ENCODE data around the gene CHI3L1.

Gene CHI3L1

DNA sequence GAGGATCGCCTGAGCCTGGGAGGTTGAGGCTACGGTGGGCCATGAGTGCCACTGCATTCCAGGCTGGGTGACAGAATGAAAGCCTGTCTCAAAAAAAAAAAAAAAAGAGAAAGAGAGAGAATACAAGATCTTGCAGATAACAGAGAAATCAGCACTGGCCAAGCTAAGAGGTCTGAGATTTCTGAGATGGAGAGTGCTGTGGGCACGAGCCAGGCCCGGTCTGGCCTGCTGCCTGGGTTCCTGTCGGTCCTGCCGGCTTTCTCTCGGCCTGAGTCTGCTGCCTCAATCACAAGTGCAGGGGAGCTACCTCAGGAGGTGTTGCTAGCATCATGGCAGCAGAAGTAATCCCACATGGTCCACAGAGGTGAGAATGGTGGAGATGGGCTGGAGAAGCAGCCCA lies 40.0 kb downstream of the CHI3L1 start:
- in situ Hi-C loops (cut with HindIII; ENCODE audit: low pct_ligation_motif_present, low pct_unique_long_range_greater_than_20kb, low sequenced_read_pairs), result no loop called here
- no peak for DNase-seq

DNA sequence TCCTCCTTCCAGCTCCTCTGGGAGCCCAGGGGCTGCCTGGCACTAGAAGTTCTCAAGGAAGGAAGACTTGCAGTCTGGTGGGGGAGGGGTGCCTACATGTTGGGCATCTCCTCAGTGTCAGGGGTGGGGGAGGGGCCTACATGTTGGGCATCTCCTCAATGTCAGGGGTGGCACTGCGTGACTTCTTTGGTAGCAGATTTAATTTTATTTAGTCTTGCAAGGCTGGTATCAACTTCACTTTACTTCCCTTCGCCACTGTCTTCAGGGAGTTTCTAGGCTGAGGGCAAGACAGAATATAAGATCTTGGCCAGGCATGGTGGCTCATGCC lies 40.5 kb downstream of the CHI3L1 start:
- DNase-seq, result no peak
- in situ Hi-C loops (cut with HindIII; ENCODE audit: low pct_ligation_motif_present, low pct_unique_long_range_greater_than_20kb, low sequenced_read_pairs), result no loop called here

DNA sequence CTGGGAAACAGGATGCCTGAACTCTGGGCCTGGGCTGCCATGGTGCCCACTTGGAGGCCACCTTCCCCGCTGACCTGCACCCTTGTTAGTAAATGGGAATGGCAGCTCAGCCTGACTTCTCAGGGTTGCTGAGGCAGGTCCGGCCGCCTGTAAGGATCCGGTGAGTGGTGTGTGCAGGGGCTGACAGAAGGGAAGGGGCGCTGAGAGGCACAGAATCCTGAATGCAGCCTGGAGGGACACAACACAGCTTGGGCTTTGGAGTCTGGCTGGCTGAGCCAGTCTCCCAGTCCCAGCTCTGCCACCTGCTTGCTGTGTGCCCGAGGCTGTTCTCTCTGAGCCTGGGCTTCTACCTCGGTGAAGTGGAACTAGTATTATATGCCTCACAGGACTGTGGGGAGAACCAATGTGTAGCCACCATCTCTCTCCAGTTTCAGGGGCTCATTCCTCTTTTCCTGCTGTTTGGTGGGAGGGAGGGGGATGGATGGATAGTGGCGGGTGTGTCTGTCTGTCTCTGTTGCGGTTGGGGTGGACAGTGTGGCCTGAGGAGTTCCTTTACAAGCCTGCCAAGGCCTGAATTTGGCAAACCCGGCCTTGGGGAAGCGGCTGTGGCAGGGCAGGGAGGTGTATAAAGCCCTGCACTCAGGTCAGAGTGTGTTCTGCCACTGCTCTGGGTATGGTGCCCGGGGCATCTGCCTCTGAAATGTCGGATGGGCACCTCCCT lies 41.0 kb downstream of the CHI3L1 start:
- in situ Hi-C loops (cut with HindIII; ENCODE audit: low pct_ligation_motif_present, low pct_unique_long_range_greater_than_20kb, low sequenced_read_pairs), result no loop called here
- no peak for DNase-seq

DNA sequence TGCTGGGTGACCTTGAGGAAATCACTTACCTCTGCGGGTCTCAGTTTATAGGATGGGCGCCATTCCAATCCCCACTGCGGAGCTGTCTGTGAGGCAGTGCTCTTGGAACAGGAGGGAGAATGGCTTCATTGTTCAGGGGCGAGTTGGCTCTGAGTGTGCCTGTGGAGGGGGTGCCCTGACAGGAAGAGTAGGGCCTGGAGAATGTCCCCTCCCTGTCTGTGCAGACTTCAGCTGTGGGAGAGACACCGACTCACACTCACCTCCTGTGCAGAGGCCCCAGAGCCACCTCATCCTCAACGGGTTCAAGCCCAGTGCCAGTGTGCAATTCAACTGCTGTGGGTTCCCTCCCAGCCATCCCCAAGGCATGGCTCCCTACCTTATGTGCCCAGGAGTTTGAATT lies 41.8 kb downstream of the CHI3L1 start:
- DNase-seq, result peak; percentile 51
- in situ Hi-C loops (cut with HindIII; ENCODE audit: low pct_ligation_motif_present, low pct_unique_long_range_greater_than_20kb, low sequenced_read_pairs), result no loop called here

DNA sequence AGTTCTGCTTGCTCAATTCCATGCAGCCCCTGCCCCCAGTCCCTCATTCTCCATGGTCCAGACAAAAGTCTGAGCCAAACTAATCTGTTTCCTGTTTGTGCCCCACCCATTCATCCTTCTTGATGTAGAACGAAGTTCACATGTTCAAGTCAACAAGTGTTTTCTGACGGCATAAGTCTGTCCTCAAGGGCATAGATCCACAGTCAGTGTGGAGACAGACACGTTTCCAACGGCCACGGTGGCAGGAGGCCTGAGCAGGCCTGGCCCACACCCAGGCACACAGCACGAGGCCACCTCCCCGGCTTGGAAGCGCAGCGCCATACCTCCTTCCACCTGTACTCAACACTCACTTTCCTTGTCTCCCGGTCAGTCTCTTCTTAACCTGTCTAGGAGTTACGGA lies 42.9 kb downstream of the CHI3L1 start:
- in situ Hi-C loops (cut with HindIII; ENCODE audit: low pct_ligation_motif_present, low pct_unique_long_range_greater_than_20kb, low sequenced_read_pairs), result no loop called here
- no peak for DNase-seq

DNA sequence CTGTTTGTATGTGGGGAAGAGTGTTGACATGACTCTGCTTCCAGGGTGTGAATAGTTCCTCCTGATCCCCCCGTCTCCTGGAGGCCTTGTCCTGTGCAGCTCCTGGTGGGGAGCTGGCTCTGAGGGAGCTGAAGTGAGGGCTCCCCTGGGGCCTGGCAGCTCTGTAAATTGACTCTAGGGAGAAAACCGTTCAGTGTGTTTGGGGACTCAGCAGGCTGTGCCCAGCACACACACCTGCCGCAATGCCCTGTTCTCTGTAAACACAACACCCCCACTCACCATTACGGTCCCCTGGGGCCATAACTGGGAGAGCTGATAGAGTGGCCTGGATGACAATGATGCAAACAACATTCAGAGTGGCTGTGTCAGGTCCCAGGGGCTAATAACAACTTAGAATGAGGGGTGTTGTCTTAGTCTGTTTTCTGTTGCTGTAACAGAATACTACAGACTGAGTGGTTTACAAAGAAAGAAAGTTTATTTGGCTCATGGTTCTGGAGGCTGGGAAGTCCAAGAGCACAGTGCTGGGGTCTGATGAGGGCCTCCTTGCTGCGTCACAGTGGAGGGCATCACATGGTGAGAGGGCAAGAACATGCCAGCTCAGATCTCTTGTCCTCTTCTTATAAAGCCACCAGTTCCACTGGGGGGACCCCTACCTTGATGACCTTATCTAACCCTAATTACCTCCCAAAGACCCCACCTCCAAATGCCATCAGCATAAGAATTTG lies 43.7 kb downstream of the CHI3L1 start:
- no peak for DNase-seq
- in situ Hi-C loops (cut with HindIII; ENCODE audit: low pct_ligation_motif_present, low pct_unique_long_range_greater_than_20kb, low sequenced_read_pairs), result no loop called here

DNA sequence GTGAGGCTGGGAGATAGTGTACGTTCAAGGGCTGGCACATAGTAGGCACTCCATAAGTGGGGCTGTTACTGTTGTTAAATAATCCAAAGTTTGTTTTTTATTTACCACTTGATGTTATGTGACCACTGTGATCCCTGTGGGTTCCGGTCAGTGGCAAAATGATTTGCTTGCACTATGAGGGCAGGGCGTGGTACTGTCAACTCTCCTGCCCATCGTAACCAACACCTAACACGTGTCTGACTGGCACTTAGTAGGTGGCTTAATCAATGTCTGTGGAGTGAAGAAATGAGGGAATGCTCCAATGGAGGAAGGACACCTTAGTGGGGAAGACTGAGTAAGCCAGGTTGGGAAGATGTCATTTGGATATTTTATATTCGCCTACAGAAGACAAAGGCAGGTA lies 44.4 kb downstream of the CHI3L1 start:
- DNase-seq, result no peak
- in situ Hi-C loops (cut with HindIII; ENCODE audit: low pct_ligation_motif_present, low pct_unique_long_range_greater_than_20kb, low sequenced_read_pairs), result no loop called here

DNA sequence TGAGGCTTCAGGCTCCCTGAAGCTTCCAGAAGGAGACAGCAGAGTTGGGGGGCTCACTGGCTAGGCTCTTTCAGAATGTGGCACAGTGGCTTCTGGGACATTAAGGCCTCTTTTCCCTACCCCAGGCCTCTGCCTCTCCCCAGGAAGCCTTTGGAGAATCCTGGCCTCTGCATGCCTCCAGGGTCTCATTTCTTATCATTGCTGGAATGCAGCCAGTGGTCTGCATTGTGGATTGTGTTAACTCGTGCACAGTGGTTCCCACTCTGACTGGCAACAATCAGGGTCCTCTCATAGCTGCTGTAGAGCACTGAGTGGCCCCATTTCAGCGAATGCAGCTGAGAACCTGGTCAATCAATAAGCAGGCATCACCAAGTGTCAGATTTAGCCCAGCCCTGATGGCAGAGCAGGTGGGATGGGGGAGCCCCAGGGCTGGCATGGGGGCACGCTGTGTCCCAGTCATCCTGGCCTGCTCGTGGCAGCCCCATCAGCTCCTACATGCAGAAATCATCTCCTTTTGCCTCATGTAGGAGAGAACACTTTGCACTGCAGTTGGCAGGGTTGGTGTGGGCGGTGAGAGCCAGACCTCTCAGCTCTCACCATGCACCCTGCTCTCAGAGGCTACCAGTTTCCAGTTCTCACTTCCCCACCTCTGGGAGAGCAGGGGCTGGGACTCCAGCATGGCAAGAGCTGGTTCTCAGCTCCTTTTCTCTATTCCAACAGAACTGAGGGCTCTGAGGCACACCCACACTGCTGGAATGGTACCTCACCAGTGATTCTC lies 45.6 kb downstream of the CHI3L1 start:
- in situ Hi-C loops (cut with HindIII; ENCODE audit: low pct_ligation_motif_present, low pct_unique_long_range_greater_than_20kb, low sequenced_read_pairs), result no loop called here
- no peak for DNase-seq

DNA sequence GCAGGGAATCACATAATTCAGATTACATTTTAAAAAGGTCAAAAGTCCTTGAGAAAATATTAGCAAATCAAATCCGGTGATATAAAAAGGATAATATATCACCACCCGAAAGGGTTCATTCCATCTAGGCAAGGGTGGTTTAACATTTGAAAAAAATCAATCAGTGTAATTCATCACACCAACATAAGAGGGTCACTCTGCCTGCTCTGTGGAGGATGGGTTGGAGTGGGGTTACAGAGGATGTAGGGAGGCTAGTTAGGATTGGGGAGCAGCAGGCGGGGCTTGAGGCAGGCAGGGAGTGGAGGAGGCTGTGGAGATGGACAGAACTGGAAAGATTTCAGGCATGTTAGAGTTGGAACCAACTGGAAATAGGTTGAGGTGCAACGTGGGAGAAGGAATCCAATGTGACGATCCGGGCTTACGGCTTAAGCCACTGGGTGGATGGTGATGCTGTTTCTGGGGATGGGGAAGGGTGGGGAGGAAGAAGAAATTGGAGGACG lies 46.5 kb downstream of the CHI3L1 start:
- in situ Hi-C loops (cut with HindIII; ENCODE audit: low pct_ligation_motif_present, low pct_unique_long_range_greater_than_20kb, low sequenced_read_pairs), result no loop called here
- no peak for DNase-seq

DNA sequence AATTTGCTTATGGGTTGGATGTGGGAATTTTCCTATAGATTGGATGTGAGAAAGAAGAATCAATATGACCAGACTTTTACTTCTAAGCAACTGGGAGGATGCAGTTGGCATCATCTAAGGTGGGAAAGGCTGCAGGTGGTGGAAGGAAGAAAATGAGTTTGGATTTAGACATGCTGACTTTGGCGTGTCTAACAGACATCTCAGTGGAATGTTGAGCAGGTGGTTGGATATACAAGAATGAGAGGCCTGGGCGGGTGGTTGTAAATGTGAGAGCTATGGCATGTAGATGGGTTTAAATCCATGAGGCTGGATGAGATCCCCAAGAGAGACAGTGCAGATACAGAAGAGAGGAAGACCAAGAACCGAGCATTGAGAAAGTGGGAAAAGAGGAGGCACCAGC lies 48.4 kb downstream of the CHI3L1 start:
- DNase-seq, result no peak

DNA sequence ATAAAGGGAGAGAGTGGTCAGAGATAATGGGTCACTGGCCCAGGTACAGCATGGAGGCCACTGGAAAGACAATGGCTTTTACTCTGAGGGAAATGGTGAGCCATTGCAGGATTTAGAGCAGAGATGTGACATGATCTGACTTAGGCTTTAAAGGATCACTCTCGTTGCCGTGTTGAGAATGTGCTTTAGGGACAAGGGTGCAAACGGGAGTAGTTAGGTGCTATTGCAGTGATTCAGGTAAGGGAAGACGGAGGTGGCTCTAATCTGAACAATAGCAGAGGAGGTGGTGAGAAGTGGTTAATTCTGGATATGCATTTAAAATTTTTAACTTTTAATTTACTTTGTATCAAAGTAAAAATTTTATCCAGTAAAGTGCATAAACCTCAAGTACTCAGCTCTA lies 49.2 kb downstream of the CHI3L1 start:
- DNase-seq, result no peak
- in situ Hi-C loops (cut with HindIII; ENCODE audit: low pct_ligation_motif_present, low pct_unique_long_range_greater_than_20kb, low sequenced_read_pairs), result no loop called here

More for the DNA sequence above, 48.4 kb downstream of the CHI3L1 start:
- in situ Hi-C loops (cut with HindIII; ENCODE audit: low pct_ligation_motif_present, low pct_unique_long_range_greater_than_20kb, low sequenced_read_pairs), result no loop called here

DNA sequence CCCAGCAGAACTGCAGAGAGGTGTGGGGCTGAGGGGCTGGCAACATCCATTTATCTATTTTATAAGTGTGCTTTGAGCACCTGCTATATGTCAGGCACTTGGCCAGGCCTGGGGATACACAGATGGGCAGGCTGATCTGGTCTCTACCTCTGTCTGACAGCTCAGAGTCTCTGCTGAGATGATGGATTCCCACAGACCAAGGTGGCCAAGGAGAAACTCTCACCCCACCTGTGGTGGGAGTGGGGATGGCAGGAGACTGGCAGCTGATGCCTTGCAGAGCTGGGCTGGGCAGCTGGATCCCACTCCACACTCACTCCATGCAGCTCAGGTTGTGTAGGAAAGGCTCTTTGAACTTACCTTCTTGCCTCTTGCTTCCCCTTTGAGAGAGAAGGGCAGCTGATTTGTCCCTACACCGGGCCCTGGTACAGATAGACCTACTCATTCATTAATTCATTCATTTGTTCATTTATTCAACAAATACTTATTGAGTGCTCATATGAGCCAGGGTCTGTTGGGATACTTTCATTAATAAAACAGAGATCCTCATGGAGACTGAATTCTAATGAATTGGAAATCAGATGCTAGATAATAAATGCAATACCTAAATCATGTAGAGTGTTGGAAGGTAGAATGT lies 50.0 kb downstream of the CHI3L1 start:
- in situ Hi-C loops (cut with HindIII; ENCODE audit: low pct_ligation_motif_present, low pct_unique_long_range_greater_than_20kb, low sequenced_read_pairs), result no loop called here
- peak; percentile 38 for DNase-seq

DNA sequence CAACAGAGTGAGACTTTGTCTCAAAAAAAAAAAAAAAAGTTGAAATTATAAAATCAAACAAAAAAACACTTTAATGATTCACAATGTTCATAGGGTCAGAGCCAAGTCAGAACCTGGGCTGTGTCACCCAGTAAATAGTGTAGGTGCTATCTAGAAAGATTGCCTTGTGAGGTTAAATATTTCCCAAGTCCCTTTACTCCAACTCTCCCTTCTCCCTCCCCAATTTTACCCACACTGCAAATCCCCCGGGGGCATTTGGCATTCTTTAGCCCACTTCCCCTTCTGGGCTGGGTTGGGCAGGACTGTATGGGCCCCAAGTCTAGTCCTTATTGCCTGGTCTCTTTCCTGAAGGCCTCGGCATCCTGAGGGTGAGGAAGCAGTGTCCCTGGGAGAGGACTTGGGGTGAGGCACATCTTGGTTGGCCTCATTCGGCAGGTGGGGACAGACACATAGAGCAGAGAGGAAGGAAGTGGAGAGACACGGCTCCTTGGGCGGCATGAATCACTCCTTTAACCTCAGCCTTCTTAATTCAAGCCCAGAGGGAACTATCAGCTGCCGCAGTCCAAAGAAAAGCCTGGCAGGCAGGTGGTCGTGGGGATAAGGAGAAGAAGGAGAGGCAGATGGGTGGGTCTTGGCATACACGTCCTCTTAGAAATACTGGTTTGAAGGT lies 50.7 kb downstream of the CHI3L1 start:
- peak; percentile 62 for DNase-seq
- in situ Hi-C loops (cut with HindIII; ENCODE audit: low pct_ligation_motif_present, low pct_unique_long_range_greater_than_20kb, low sequenced_read_pairs), result no loop called here

DNA sequence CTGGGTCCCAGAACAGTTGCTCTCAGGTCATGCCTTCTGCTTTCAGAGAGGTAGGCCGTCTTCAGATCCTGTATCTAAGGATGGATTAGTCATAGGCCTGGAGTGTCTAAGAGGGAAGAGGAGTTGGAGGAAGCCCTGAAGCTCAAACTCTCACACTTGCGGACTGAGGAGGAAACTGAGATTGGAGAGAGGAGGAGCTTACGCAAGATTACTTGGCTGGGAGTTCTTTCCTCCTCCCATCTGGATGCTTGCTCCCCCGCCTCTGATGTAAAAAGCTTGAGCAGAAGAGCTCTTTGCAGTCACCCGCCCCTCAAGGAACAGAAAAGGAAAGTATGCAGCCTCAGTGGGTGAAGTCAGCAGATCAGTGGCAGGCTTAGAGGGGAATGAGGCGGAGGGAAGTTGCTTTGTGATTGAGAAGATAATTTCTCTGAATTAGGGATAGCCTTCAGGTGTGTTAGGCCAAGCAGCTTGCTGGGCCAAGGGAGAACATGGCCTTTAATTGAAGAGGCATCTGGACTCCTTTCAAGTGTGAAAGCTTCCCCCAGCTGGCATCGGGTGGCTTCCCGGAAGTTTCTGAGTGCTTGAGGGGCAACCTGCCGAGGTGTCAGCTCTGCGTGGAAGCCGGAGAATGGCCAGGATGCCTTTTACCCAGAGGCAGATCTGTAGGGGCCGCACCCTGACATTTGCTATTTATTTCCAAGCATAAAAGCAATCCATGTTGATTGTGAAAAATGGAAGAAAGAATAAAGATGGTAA lies 52.4 kb downstream of the CHI3L1 start:
- in situ Hi-C loops (cut with HindIII; ENCODE audit: low pct_ligation_motif_present, low pct_unique_long_range_greater_than_20kb, low sequenced_read_pairs), result no loop called here
- DNase-seq, result peak; percentile 50

DNA sequence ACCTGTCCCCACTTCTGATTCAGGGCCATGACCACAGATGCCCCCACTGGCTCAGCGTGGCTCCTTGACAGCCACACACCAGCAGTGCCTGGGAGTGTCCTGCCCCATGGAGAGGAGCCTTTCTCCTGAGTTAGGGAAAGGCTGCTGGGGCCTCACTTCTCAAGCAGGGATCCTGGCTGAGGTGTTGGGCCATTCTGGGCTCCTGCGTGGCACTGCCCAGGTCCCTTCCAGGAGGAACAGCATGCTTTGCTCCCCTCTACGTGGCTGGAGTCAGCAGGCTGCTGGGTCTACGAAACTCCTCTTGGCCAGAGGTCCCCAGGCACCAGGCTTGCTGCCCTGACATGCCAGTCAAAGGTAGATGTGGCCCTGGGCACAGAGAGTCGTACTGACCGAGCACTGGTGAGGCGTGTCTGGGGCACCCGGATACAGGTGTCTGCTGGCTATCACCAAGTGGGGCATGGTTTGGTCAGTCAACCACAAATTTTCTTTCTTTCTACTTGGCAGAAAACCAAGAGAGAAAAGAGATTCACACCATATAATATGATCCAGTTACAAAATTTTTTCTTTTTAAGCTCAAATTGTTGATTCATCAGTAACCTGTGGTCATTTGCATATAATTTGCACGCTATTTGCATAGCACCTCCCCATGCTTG lies 54.8 kb downstream of the CHI3L1 start:
- DNase-seq, result no peak
- in situ Hi-C loops (cut with HindIII; ENCODE audit: low pct_ligation_motif_present, low pct_unique_long_range_greater_than_20kb, low sequenced_read_pairs), result no loop called here

DNA sequence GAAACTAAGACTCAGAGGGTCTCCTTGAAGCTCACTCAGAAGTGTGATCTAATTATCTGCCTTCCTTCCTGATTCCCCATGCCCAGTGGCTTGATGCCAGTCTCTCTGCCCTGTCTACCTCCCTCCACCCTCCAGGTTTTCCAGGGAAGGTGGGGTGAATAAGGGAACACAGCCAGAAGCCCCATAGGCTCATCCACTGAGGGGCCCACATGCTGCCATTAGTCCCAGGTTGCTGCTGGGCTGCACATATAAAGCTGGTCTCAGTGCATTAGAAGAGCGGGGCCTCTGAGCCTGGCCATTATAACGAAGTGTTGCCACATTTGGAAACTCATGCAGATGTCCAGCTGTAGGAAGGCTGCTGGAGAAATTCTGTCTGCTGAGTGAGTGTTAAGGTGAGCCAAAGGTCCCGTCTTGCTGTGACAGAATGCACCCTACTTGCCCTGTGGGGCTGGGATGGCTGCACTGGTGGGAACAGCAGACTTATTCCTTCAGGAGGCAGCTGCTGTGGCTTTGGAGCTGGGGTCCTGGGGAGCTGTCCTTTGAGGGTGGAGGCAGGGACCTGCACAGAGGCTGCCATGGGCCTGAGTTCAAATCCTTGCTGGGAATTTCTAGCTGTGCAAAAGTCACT lies 56.0 kb downstream of the CHI3L1 start:
- in situ Hi-C loops (cut with HindIII; ENCODE audit: low pct_ligation_motif_present, low pct_unique_long_range_greater_than_20kb, low sequenced_read_pairs), result no loop called here

More for the DNA sequence above, 56.0 kb downstream of the CHI3L1 start:
- no peak for DNase-seq
